Activated CD4-positive, alpha-beta T cell treated with anti-CD3 and anti-CD28 coated beads for 1 hour (primary cell): ENCODE measurements around the gene EPGN.

ENCODE experiments used
- DNase-seq: peaks from one replicate; pipeline ENCODE4 v3.0.0-alpha.2; 2020

The EPGN gene

GRCh38 chr4:74344031-74344430, 35.8 kb downstream of the EPGN start:
- DNase-seq: no peak

GRCh38 chr4:74353858-74354257, 45.6 kb downstream of the EPGN start:
- DNase-seq: no peak

GRCh38 chr4:74357965-74358364, 49.7 kb downstream of the EPGN start:
- no peak for DNase-seq

- no peak for DNase-seq
Observed at GRCh38 chr4:74361671-74362070, 53.4 kb downstream of the EPGN start.

- DNase-seq: no peak
Observed at GRCh38 chr4:74362347-74362746, 54.1 kb downstream of the EPGN start.

GRCh38 chr4:74364256-74364651, 56.0 kb downstream of the EPGN start:
- DNase-seq: no peak

GRCh38 chr4:74364652-74365491, 56.6 kb downstream of the EPGN start, which contains the start of gene EREG:
Gene EREG, plus strand, starts transcription at chr4:74365145. Its CDS starts 164 bp downstream, at chr4:74365309.
- no peak for DNase-seq

GRCh38 chr4:74365761-74366160, 57.5 kb downstream of the EPGN start:
- DNase-seq: no peak
